ENCODE measurements around the gene UBE2F. TPM values are rescaled to one million over a fixed set of nuclear protein-coding genes. Genes with fewer than 3 reads are reported as not detected.

Gene UBE2F
- total RNA-seq, 1 donor from 2014 or later: 56.8 TPM

DNA sequence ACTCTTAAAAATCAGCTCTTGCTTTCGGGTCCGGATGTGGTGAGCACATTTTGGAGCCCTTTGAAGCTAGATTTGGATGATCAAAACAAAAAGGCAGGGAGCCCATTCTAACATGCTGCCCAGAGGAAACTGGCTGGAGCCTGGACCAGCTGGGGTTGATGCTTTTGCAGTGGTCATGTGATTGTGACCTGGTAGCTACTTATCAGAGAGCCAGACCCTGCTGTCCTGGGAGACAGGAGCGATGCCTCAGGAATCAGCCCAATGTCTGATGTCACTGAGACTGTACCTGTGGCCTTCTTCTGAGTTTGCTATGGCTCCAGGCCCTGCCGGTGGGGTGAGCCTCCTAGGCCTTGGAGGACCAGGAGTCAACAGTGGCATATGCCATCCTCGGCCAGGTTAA lies 75.3 kb downstream of the UBE2F start:
- H3K4me1 Mint-ChIP-seq: no peaks in the 10 kb centered on the region

DNA sequence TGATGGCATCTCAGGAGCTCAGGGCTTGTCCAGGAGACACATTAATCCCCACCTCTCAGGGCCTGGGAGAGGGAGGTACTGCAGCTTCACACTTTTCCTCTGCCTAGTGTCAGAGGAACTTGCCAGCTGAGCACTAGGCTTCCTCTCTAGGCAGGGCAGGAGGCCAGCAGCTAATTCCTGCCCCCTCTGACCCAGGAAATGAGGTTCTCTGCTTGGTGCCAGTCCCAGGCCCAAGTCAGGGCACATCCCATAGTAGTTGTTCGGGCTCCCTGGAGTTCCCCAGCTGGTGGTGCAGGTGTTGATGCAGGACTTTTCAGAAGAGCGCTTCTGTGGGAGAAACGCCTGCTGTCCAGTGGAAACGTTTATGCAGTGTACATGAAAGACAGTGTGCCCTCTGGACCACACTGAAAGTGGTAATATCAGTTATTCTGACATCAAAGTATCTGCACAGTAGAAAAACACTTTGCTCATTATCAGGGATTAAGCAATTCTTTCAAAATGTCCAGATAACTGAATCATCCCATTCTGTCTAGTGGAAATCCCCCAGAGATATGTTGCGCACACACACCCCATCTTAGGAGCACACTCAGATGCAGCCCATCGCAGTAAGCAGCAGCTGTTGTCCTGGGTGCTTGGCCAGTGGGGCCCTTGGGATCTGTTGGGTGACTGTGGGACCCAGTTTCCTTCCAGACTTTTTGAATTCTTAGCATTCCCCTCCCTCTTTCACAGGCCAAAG lies 76.2 kb downstream of the UBE2F start:
- H3K27ac Mint-ChIP-seq (ENCODE audit: unreplicated experiment): no peak overlapping the region
- H3K36me3 Mint-ChIP-seq (ENCODE audit: low read depth): peaks cover 21% of the 10 kb centered on the region
- H3K4me1 Mint-ChIP-seq: no peaks in the 10 kb centered on the region
- no peak overlapping the region for H3K4me3 Mint-ChIP-seq
- no peak for DNase-seq (ENCODE audit: low read depth, low spot score)
- TF ChIP-seq, protein P1, sequence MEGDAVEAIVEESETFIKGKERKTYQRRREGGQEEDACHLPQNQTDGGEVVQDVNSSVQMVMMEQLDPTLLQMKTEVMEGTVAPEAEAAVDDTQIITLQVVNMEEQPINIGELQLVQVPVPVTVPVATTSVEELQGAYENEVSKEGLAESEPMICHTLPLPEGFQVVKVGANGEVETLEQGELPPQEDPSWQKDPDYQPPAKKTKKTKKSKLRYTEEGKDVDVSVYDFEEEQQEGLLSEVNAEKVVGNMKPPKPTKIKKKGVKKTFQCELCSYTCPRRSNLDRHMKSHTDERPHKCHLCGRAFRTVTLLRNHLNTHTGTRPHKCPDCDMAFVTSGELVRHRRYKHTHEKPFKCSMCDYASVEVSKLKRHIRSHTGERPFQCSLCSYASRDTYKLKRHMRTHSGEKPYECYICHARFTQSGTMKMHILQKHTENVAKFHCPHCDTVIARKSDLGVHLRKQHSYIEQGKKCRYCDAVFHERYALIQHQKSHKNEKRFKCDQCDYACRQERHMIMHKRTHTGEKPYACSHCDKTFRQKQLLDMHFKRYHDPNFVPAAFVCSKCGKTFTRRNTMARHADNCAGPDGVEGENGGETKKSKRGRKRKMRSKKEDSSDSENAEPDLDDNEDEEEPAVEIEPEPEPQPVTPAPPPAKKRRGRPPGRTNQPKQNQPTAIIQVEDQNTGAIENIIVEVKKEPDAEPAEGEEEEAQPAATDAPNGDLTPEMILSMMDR (conservative IDR thresholded peaks at IDR 0.05): no peak
- H3K9me3 Mint-ChIP-seq: peaks cover 2% of the 10 kb centered on the region
- H3K27me3 Mint-ChIP-seq (ENCODE audit: low read depth): no peaks in the 10 kb centered on the region

More for the DNA sequence above, 75.3 kb downstream of the UBE2F start:
- DNase-seq (ENCODE audit: low read depth, low spot score): no peak
- Mint-ChIP-seq H3K27ac (ENCODE audit: unreplicated experiment) (no peak overlapping the region), H3K27me3 (ENCODE audit: low read depth) (no peaks in the 10 kb centered on the region), H3K9me3 (no peaks in the 10 kb centered on the region), H3K4me3 (no peak overlapping the region), H3K36me3 (ENCODE audit: low read depth) (peaks cover 13% of the 10 kb centered on the region)
- TF ChIP-seq, protein P1 (conservative IDR thresholded peaks at IDR 0.05): no peak

DNA sequence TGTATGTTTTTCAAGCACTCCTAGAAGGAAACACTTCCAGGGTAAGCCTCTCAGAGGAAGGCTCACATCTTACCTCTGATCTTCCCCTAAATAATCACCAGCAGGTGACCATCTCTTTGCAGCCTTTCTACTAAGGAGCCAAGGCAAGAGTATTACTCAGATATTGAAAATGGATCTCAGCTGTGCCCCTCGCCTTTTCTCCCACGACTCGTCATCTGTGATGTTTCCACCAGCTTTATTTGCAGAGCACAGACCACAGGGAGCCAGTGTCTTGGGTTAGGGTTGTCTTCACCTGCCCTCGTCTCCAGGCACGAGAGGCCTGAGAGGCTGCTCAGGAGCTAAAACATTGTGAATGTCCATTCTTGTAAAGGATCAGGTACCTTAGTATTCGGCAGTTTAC lies 77.0 kb downstream of the UBE2F start:
- no peak overlapping the region for H3K27ac Mint-ChIP-seq (ENCODE audit: unreplicated experiment)
- TF ChIP-seq, protein P1 (conservative IDR thresholded peaks at IDR 0.05): no peak
- H3K36me3 Mint-ChIP-seq (ENCODE audit: low read depth): peaks cover 26% of the 10 kb centered on the region
- H3K4me3 Mint-ChIP-seq: no peak overlapping the region
- H3K4me1 Mint-ChIP-seq: no peaks in the 10 kb centered on the region
- DNase-seq (ENCODE audit: low read depth, low spot score): no peak
- H3K9me3 Mint-ChIP-seq: peaks cover 3% of the 10 kb centered on the region
- no peaks in the 10 kb centered on the region for H3K27me3 Mint-ChIP-seq (ENCODE audit: low read depth)

DNA sequence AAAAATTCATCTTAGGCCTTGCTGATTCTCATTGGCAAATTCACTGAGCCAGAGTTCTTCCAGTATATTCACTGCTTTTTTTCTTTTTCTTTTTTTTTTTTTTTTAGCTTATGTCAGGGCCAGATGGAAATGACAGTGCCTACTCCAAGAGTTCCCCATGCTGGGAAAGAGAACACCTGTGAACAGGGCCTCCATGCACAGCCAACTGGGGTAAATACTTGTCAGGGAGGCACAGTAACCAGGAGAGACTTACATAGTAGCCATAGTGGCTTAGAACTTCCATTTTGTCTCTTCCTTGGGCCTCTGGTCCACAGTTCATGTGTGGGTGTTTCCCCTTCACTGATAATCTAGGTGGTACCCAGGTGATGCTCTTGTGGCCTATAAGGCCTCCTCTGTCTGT lies 78.8 kb downstream of the UBE2F start:
- Mint-ChIP-seq H3K4me3 (no peak overlapping the region), H3K27ac (ENCODE audit: unreplicated experiment) (peak overlapping the region; percentile 44), H3K36me3 (ENCODE audit: low read depth) (peaks cover 26% of the 10 kb centered on the region), H3K27me3 (ENCODE audit: low read depth) (no peaks in the 10 kb centered on the region), H3K9me3 (peaks cover 3% of the 10 kb centered on the region), H3K4me1 (no peaks in the 10 kb centered on the region)
- no peak for DNase-seq (ENCODE audit: low read depth, low spot score)
- TF ChIP-seq, protein P1 (conservative IDR thresholded peaks at IDR 0.05): no peak

DNA sequence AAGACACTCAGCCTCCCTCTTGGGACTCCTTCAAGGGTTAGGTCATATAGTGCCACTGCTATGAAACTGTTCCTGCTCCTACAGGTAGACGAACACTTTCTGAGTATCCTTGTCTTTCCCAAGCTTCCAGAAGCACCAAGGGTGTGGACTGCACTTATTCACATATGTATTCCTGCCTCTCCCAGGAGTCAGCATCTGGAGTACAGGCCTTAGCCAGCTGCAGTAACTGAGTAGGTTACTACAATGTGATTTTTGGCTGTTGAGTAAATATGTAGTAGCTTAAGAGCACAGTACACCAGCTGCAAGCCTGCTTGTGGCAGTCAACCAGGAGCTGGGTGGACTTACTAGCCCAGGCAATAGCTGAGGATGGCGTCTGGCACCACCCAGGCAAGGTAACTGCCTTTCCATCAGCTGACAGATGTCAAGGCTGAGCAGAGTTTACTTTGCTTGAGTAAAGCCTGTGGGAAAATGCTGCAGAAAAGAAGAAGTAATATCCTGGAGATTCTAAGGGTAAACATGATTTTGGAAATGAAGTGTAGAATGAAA lies 80.0 kb downstream of the UBE2F start:
- peaks cover 3% of the 10 kb centered on the region for H3K9me3 Mint-ChIP-seq
- H3K27ac Mint-ChIP-seq (ENCODE audit: unreplicated experiment): no peak overlapping the region
- H3K4me3 Mint-ChIP-seq: no peak overlapping the region
- H3K4me1 Mint-ChIP-seq: no peaks in the 10 kb centered on the region
- peaks cover 22% of the 10 kb centered on the region for H3K36me3 Mint-ChIP-seq (ENCODE audit: low read depth)
- DNase-seq (ENCODE audit: low read depth, low spot score): no peak
- H3K27me3 Mint-ChIP-seq (ENCODE audit: low read depth): no peaks in the 10 kb centered on the region
- TF ChIP-seq, protein P1 (conservative IDR thresholded peaks at IDR 0.05): no peak

Measured in neural crest cell (in vitro differentiated cells).